Mesothelial cell of epicardium (in vitro differentiated cells): Measurements from ENCODE around the gene IL1B. TPM values are rescaled to one million over a fixed set of nuclear protein-coding genes. Genes with fewer than 3 reads are reported as not detected.

Experiments
- DNase-seq, 2 experiments: peaks; one replicate each; pipeline ENCODE4 v3.0.0; 2021; ENCODE audit warnings: low spot score in 2 of 2; ENCODE audit not compliant: unreplicated experiment in 2 of 2
- H3K27ac Mint-ChIP-seq: 2 replicates; pipeline ENCODE4 v1.8.0; 2021; ENCODE audit warnings: mixed read lengths
- H3K27me3 Mint-ChIP-seq: 2 replicates; pipeline ENCODE4 v1.8.0; 2021; ENCODE audit warnings: low read depth, mixed read lengths
- H3K36me3 Mint-ChIP-seq: 2 replicates; pipeline ENCODE4 v1.8.0; 2021; ENCODE audit warnings: mixed read lengths
- H3K4me1 Mint-ChIP-seq: 2 replicates; pipeline ENCODE4 v1.8.0; 2021; ENCODE audit warnings: mixed read lengths
- H3K4me3 Mint-ChIP-seq: 2 replicates; pipeline ENCODE4 v1.8.0; 2021; ENCODE audit warnings: mild to moderate bottlenecking, moderate library complexity, mixed read lengths
- H3K9me3 Mint-ChIP-seq: 2 replicates; pipeline ENCODE4 v1.8.0; 2021; ENCODE audit warnings: mixed read lengths
- total RNA-seq: library from RNA; stranded (reverse); gene quantifications from 3 replicates; pipeline ENCODE4 v1.2.1, GENCODE V29; 2021
- TF ChIP-seq, protein P1 (sequence below): fragments of 200-600 bp; sonication (generic); IDR thresholded peaks from one replicate; pipeline ENCODE4 v1.5.0; 2021; ENCODE audit warnings: antibody characterized with exemption; ENCODE audit not compliant: unreplicated experiment

The IL1B gene
- total RNA-seq, 1 donor from 2014 or later = 1.3 TPM

DNA sequence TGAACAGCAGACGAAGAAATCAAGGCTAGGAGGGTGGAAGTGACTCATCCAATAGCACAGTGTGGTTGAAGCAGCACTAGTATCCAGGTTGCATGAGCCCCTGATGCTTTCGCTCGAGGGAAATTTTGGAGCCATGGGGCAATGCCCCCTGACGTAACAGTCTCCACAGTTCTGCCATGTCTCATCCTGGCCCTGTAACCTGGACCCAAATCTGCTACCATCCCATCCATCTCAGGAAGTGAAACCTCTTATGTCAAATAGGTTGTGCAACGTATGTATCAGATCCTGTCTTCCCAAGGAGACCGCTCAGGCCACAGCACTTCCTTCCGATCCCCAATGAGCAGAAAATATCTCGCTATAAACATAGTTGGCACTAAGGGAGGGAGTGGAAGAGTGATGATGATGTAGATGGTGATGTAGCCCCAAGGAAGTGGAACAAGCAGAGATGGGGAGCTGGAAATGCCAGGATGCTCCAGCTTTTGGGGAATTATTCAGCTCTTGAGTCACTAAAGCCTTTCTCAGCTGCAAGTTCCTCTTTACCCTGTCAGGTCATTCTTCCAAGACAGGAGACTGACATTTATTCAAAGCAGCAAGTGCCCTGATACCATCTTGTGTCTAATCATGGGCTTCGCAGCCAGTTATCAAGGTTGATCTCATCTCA lies 3.0 kb upstream of the IL1B start:
- Mint-ChIP-seq H3K27ac (no peak overlapping the region), H3K9me3 (no peaks in the 10 kb centered on the region), H3K36me3 (no peaks in the 10 kb centered on the region), H3K4me1 (peaks cover 22% of the 10 kb centered on the region), H3K27me3 (peaks cover 8% of the 10 kb centered on the region), H3K4me3 (no peak overlapping the region)
- TF ChIP-seq, protein P1, sequence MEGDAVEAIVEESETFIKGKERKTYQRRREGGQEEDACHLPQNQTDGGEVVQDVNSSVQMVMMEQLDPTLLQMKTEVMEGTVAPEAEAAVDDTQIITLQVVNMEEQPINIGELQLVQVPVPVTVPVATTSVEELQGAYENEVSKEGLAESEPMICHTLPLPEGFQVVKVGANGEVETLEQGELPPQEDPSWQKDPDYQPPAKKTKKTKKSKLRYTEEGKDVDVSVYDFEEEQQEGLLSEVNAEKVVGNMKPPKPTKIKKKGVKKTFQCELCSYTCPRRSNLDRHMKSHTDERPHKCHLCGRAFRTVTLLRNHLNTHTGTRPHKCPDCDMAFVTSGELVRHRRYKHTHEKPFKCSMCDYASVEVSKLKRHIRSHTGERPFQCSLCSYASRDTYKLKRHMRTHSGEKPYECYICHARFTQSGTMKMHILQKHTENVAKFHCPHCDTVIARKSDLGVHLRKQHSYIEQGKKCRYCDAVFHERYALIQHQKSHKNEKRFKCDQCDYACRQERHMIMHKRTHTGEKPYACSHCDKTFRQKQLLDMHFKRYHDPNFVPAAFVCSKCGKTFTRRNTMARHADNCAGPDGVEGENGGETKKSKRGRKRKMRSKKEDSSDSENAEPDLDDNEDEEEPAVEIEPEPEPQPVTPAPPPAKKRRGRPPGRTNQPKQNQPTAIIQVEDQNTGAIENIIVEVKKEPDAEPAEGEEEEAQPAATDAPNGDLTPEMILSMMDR = no peak
- DNase-seq = no peak

DNA sequence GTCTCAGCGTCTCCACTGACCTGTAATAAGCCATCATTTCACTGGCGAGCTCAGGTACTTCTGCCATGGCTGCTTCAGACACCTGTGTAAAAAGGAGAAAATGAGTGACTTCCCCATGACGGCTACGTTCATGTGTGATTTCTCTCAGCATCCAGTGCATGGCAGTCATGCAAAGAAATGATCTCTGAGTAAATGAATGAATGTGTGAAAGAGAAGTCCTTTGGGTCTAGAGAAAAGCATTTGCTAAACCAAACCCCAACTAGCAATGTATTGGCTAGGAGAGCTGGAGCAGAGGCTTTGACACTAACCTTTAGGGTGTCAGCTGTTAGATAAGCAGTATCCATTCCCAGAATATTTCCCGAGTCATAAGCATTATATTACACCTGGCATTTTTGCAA lies 417 bp downstream of the IL1B start:
- no peak overlapping the region for H3K4me3 Mint-ChIP-seq
- TF ChIP-seq, protein P1 = no peak
- H3K36me3 Mint-ChIP-seq = no peaks in the 10 kb centered on the region
- H3K4me1 Mint-ChIP-seq = peaks cover 29% of the 10 kb centered on the region
- no peak overlapping the region for H3K27ac Mint-ChIP-seq
- H3K27me3 Mint-ChIP-seq = peaks cover 8% of the 10 kb centered on the region
- no peaks in the 10 kb centered on the region for H3K9me3 Mint-ChIP-seq
- no peak for DNase-seq

DNA sequence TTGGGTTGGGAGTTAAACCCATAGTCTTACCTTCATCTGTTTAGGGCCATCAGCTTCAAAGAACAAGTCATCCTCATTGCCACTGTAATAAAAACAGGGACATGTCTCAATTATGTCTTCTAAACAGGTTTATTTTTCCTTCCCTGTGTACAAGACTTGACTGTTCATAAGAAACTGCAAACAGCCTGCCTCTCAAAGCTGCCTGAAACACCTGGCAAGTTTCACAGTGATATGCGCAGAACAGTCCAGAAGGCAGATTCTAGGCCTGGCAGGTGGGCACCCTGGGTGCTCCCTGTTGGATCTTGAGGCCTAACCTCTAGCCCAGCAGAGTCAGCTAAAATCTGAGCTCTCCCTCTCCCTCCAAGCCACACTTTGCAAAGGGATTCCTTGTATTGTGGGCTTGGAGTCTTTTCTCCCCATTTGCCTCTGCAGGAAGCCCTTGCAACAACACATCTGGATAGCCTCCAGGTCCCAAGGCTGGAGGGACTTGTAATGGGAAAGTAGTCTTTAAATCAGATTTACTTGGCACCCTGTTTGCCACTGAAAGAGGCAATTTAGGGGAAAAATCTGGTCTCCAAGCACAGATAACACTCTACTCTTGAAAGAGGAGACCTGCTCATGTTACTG lies 930 bp downstream of the IL1B start:
- no peaks in the 10 kb centered on the region for H3K9me3 Mint-ChIP-seq
- H3K4me3 Mint-ChIP-seq = no peak overlapping the region
- no peaks in the 10 kb centered on the region for H3K36me3 Mint-ChIP-seq
- H3K27me3 Mint-ChIP-seq = peaks cover 8% of the 10 kb centered on the region
- DNase-seq = no peak
- peaks cover 29% of the 10 kb centered on the region for H3K4me1 Mint-ChIP-seq
- TF ChIP-seq, protein P1 = no peak
- no peak overlapping the region for H3K27ac Mint-ChIP-seq

DNA sequence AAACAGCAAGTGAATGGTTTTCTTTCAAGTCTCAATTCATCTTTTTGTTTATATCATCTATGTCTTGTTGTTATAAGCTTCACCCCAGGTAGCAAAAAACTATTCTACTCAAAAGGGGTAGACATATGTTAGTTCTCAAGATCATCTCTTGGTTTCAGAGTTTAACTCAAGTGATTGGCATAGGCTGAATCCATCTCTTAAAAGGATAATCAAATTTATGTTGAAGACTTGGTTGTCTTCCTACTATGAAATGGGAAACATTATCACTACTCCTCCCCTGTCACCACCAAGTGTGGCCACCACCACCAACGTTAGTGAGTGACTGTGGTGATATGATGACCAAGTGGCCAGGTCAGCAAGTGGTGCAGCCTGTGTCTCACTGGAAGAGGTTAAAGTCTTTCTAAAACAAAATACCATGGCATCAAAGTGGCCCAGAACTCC lies 1.5 kb downstream of the IL1B start:
- TF ChIP-seq, protein P1 = no peak
- H3K9me3 Mint-ChIP-seq = no peaks in the 10 kb centered on the region
- H3K27ac Mint-ChIP-seq = no peak overlapping the region
- H3K4me1 Mint-ChIP-seq = peaks cover 29% of the 10 kb centered on the region
- no peak overlapping the region for H3K4me3 Mint-ChIP-seq
- H3K27me3 Mint-ChIP-seq = peaks cover 8% of the 10 kb centered on the region
- DNase-seq = no peak
- no peaks in the 10 kb centered on the region for H3K36me3 Mint-ChIP-seq

DNA sequence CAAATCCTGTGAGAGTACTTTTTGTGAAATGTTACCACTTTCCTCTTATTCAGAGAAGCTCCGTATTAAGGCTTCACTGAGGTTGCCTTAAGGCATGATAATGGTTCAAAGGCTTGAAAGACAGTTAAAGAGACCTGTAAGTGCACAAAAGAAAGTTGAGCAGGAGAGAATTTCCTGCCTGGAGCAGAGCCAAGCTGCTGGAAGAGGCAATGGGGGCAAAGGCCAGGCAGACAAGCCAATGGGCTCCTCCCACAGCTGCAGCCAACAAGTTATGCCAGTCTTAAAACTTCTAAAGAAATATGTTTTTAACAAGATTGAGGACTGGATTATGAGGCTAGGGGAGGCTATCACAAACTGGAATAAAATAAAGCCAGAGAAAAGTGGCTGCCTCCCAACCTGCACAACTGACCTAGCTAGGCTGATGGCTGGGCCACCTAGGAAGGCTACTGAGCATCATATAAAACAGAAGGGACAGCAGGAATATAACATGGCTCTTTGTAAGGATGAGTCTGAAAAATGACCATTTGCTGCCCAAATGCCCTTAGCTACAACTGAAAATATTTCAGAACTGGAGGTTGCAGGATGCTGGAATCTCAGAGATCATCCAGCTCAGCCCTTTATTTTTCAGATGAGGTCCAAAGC lies 2.1 kb downstream of the IL1B start:
- peaks cover 8% of the 10 kb centered on the region for H3K27me3 Mint-ChIP-seq

More for the DNA sequence above, 2.1 kb downstream of the IL1B start:
- Mint-ChIP-seq H3K27ac (peak overlapping the region; percentile 55), H3K9me3 (no peaks in the 10 kb centered on the region), H3K4me3 (no peak overlapping the region), H3K4me1 (peaks cover 29% of the 10 kb centered on the region), H3K36me3 (no peaks in the 10 kb centered on the region)
- no peak for DNase-seq
- TF ChIP-seq, protein P1 = no peak
